Right renal cortex interstitium (tissue), 3 donors: ENCODE measurements around the gene PRKCZ. TPM values are rescaled to one million over a fixed set of nuclear protein-coding genes. Genes with fewer than 3 reads are reported as not detected.

Source experiments
- DNase-seq, 3 donors: peaks; one replicate each; pipeline ENCODE4 v3.0.0-alpha.2; 2013; ENCODE audit warnings: low read depth in 3 of 3, low spot score in 2 of 3
- polyA plus RNA-seq, 3 donors: library from polyadenylated mRNA; unstranded; fragments of 120-200 nt; gene quantifications; one replicate each; pipeline ENCODE4 v1.2.1, GENCODE V29; 2013; ENCODE audit not compliant: insufficient read length in 3 of 3

Gene PRKCZ
- polyA plus RNA-seq, 3 donors = 33.6 to 36.8 (median 35.1) TPM

- no peak for DNase-seq
Observed at GRCh38 chr1:2233468-2233867, 183.3 kb downstream of the PRKCZ start.

- no peak for DNase-seq
Observed at GRCh38 chr1:2233997-2234761, 184.0 kb downstream of the PRKCZ start.

- DNase-seq = no peak
Observed at GRCh38 chr1:2234762-2235113, 184.5 kb downstream of the PRKCZ start.

Other genes starting within 250 kb of the PRKCZ start
- gene GNB1, start 159.3 kb upstream of the PRKCZ start, polyA plus RNA-seq = 100 to 1,000 TPM; 270 to 294 (median 288) TPM
- under 1 TPM; 0.29 to 0.50 (median 0.44) TPM for gene CALML6, start 135.2 kb upstream of the PRKCZ start, polyA plus RNA-seq
- 1 to 10 TPM in 1 of 3 donors, under 1 TPM in 2; 0.86 to 1.2 (median 0.90) TPM for gene TMEM52, start 131.1 kb upstream of the PRKCZ start, polyA plus RNA-seq
- gene CFAP74, start 46.6 kb upstream of the PRKCZ start, polyA plus RNA-seq = under 1 TPM; 0.53 to 0.71 (median 0.57) TPM
- gene GABRD, start 31.1 kb upstream of the PRKCZ start, polyA plus RNA-seq = 1 to 10 TPM; 1.8 TPM
- 10 to 100 TPM; 19.0 to 30.1 (median 25.8) TPM for gene FAAP20, start 144.4 kb downstream of the PRKCZ start, polyA plus RNA-seq
- gene SKI, start 177.9 kb downstream of the PRKCZ start, polyA plus RNA-seq = 10 to 100 TPM; 40.8 to 46.7 (median 45.3) TPM